SK-N-SH treated with all-trans-retinoic acid at 6 μM for 48 hours (cell line): ENCODE results near the gene PNMA1.

Experiments
- ATAC-seq: fragments of 200-7000 bp; cut with Tn5 transposase; 3 replicates; pipeline ENCODE4 v1.9.1; 2020; ENCODE audit warnings: mild to moderate bottlenecking, moderate library complexity
- ARNTL ChIP-seq: fragments of 450-650 bp; formaldehyde crosslinking; IDR thresholded peaks from 2 replicates; pipeline ENCODE4 v1.5.0; 2020; ENCODE audit warnings: low read depth, mild to moderate bottlenecking, moderate library complexity, borderline replicate concordance
- BACH2 ChIP-seq: fragments of 250-450 bp; sonication (Bioruptor Pico); IDR thresholded peaks from 2 replicates; pipeline ENCODE4 v1.9.0; 2021; ENCODE audit warnings: mild to moderate bottlenecking, borderline replicate concordance
- CSDC2 ChIP-seq: fragments of 250-450 bp; sonication (Bioruptor Pico); IDR thresholded peaks from 2 replicates; pipeline ENCODE4 v1.5.0; 2020; ENCODE audit warnings: mild to moderate bottlenecking, moderate library complexity
- ESRRG ChIP-seq: fragments of 250-450 bp; sonication (Bioruptor Pico); IDR thresholded peaks from 2 replicates; pipeline ENCODE4 v1.6.1; 2021; ENCODE audit warnings: mild to moderate bottlenecking
- GLIS3 ChIP-seq: fragments of 250-450 bp; sonication (Bioruptor Pico); IDR thresholded peaks from 2 replicates; pipeline ENCODE4 v1.5.0; 2020; ENCODE audit warnings: mild to moderate bottlenecking, moderate library complexity
- ISL1 ChIP-seq: fragments of 250-450 bp; sonication (Bioruptor Pico); IDR thresholded peaks from 2 replicates; pipeline ENCODE4 v2.1.2; 2022; ENCODE audit warnings: mild to moderate bottlenecking, moderate library complexity
- OSR1 ChIP-seq: fragments of 250-450 bp; sonication (Bioruptor Pico); IDR thresholded peaks from 2 replicates; pipeline ENCODE4 v1.8.0; 2022; ENCODE audit warnings: moderate library complexity, mild to moderate bottlenecking, inconsistent platforms
- PPARA ChIP-seq: fragments of 250-450 bp; sonication (Bioruptor Pico); IDR thresholded peaks from 2 replicates; pipeline ENCODE4 v1.5.0; 2020; ENCODE audit warnings: mild to moderate bottlenecking, borderline replicate concordance
- RARB ChIP-seq: fragments of 250-450 bp; sonication (Bioruptor Pico); IDR thresholded peaks from 2 replicates; pipeline ENCODE4 v1.8.0; 2021; ENCODE audit warnings: mild to moderate bottlenecking, moderate library complexity
- SNAI2 ChIP-seq: fragments of 250-450 bp; sonication (Bioruptor Pico); IDR thresholded peaks from 2 replicates; pipeline ENCODE4 v1.5.0; 2020; ENCODE audit warnings: mild to moderate bottlenecking, moderate library complexity
- TCF4 ChIP-seq: fragments of 250-450 bp; sonication (Bioruptor Pico); IDR thresholded peaks from 2 replicates; pipeline ENCODE4 v1.8.0; 2021; ENCODE audit warnings: mild to moderate bottlenecking, moderate library complexity, borderline replicate concordance
- TOX ChIP-seq: fragments of 250-450 bp; sonication (Bioruptor Pico); IDR thresholded peaks from 2 replicates; pipeline ENCODE4 v1.8.0; 2021; ENCODE audit warnings: mild to moderate bottlenecking, moderate library complexity, borderline replicate concordance
- ZC3H10 ChIP-seq: fragments of 250-450 bp; sonication (Bioruptor Pico); IDR thresholded peaks from 2 replicates; pipeline ENCODE4 v1.5.1; 2021; ENCODE audit warnings: mild to moderate bottlenecking, moderate library complexity
- ZFP3 ChIP-seq: fragments of 250-450 bp; sonication (Bioruptor Pico); IDR thresholded peaks from 2 replicates; pipeline ENCODE4 v1.5.0; 2020; ENCODE audit warnings: mild to moderate bottlenecking, moderate library complexity
- ZFP30 ChIP-seq: fragments of 450-650 bp; formaldehyde crosslinking; IDR thresholded peaks from 2 replicates; pipeline ENCODE4 v1.5.0; 2022; ENCODE audit warnings: mild to moderate bottlenecking, moderate library complexity
- ZNF565 ChIP-seq: fragments of 450-650 bp; formaldehyde crosslinking; conservative IDR thresholded peaks from 2 replicates; pipeline ENCODE4 v1.5.0; 2020; ENCODE audit warnings: low read depth, mild to moderate bottlenecking, moderate library complexity
- ZNF70 ChIP-seq: fragments of 450-650 bp; formaldehyde crosslinking; IDR thresholded peaks from 2 replicates; pipeline ENCODE4 v1.5.0; 2020; ENCODE audit warnings: mild to moderate bottlenecking, moderate library complexity
- TF ChIP-seq, protein P1 (sequence below): fragments of 250-450 bp; sonication (Bioruptor Pico); IDR thresholded peaks from 2 replicates; pipeline ENCODE4 v1.8.0; 2021; ENCODE audit warnings: low read depth, mild to moderate bottlenecking, moderate library complexity, borderline replicate concordance
- TF ChIP-seq, protein P2 (sequence below): fragments of 250-450 bp; sonication (Bioruptor Pico); IDR thresholded peaks from 2 replicates; pipeline ENCODE4 v1.5.1; 2020; ENCODE audit warnings: low read depth, mild to moderate bottlenecking, moderate library complexity
- TF ChIP-seq, protein P3 (sequence below): fragments of 250-450 bp; sonication (Bioruptor Pico); IDR thresholded peaks from 2 replicates; pipeline ENCODE4 v1.5.0; 2020; ENCODE audit warnings: mild to moderate bottlenecking, moderate library complexity
- TF ChIP-seq, protein P4 (sequence below): fragments of 250-450 bp; sonication (Bioruptor Pico); IDR thresholded peaks from 2 replicates; pipeline ENCODE4 v1.8.0; 2020; ENCODE audit warnings: mild to moderate bottlenecking, moderate library complexity, borderline replicate concordance
- TF ChIP-seq, protein P5 (sequence below): fragments of 250-450 bp; sonication (Bioruptor Pico); IDR thresholded peaks from 2 replicates; pipeline ENCODE4 v1.5.1; 2021; ENCODE audit warnings: mild to moderate bottlenecking, moderate library complexity

PNMA1 gene

DNA sequence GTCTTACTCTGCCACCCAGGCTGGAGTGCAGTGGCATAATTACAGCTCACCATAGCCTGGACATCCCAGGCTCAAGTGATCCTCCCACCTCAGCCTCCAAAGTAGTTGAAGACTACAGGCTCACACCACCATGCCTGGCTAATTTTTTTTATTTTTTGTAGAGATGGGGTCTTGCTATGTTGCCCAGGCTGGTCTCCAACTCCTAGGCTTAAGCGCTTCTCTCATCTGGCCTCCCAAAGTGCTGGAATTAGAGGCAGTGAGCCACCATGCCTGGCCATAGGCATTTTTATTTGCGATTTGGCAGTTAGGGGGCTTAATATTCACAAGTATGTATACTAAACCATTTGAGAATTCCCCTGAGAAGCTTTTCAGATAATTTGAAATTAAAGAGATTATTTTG lies 19.1 kb downstream of the PNMA1 start:
- no peak for ATAC-seq
- TF ChIP-seq GLIS3 (CRISPR knock-in tag) (no peak), TOX (CRISPR knock-in tag) (no peak), ZC3H10 (CRISPR knock-in tag) (no peak), PPARA (CRISPR knock-in tag) (no peak)

DNA sequence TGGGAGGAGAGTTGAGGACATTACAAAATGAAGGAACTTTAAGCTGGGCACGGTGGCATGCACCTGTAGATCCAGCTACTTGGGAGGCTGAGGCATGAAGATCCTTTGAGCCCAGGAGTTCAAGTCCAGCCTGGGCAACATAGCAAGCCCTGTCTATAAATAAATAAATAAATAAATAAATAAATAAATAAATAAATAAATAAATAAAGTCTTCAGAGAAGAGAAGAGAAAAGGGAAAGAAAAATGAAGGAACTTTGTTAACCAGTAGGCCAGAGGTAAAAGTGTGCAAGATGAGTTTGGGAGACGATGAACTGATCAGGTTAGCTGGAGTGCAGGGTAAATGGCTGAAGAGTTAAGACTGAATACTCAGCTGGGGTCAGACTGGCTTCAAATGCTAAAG lies 20.1 kb downstream of the PNMA1 start:
- ATAC-seq, result no peak
- TF ChIP-seq GLIS3 (CRISPR knock-in tag), result no peak
- TF ChIP-seq TCF4 (CRISPR knock-in tag), result no peak
- TF ChIP-seq PPARA (CRISPR knock-in tag), result no peak
- no peak for TF ChIP-seq ZNF70 (CRISPR knock-in tag)
- TF ChIP-seq, protein P1, sequence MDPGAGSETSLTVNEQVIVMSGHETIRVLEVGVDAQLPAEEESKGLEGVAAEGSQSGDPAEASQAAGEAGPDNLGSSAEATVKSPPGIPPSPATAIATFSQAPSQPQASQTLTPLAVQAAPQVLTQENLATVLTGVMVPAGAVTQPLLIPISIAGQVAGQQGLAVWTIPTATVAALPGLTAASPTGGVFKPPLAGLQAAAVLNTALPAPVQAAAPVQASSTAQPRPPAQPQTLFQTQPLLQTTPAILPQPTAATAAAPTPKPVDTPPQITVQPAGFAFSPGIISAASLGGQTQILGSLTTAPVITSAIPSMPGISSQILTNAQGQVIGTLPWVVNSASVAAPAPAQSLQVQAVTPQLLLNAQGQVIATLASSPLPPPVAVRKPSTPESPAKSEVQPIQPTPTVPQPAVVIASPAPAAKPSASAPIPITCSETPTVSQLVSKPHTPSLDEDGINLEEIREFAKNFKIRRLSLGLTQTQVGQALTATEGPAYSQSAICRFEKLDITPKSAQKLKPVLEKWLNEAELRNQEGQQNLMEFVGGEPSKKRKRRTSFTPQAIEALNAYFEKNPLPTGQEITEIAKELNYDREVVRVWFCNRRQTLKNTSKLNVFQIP, result no peak
- no peak for TF ChIP-seq CSDC2
- TF ChIP-seq, protein P2, sequence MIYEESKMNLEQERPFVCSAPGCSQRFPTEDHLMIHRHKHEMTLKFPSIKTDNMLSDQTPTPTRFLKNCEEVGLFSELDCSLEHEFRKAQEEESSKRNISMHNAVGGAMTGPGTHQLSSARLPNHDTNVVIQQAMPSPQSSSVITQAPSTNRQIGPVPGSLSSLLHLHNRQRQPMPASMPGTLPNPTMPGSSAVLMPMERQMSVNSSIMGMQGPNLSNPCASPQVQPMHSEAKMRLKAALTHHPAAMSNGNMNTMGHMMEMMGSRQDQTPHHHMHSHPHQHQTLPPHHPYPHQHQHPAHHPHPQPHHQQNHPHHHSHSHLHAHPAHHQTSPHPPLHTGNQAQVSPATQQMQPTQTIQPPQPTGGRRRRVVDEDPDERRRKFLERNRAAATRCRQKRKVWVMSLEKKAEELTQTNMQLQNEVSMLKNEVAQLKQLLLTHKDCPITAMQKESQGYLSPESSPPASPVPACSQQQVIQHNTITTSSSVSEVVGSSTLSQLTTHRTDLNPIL (CRISPR knock-in tag), result no peak
- TF ChIP-seq BACH2 (CRISPR knock-in tag), result no peak
- TF ChIP-seq TOX (CRISPR knock-in tag), result no peak
- no peak for TF ChIP-seq ISL1 (CRISPR knock-in tag)
- no peak for TF ChIP-seq ARNTL
- TF ChIP-seq ZFP30 (CRISPR knock-in tag), result no peak
- no peak for TF ChIP-seq OSR1 (CRISPR knock-in tag)
- TF ChIP-seq RARB, result no peak
- no peak for TF ChIP-seq ZNF565 (CRISPR knock-in tag)
- TF ChIP-seq ESRRG, result no peak
- no peak for TF ChIP-seq ZC3H10 (CRISPR knock-in tag)
- TF ChIP-seq, protein P3, sequence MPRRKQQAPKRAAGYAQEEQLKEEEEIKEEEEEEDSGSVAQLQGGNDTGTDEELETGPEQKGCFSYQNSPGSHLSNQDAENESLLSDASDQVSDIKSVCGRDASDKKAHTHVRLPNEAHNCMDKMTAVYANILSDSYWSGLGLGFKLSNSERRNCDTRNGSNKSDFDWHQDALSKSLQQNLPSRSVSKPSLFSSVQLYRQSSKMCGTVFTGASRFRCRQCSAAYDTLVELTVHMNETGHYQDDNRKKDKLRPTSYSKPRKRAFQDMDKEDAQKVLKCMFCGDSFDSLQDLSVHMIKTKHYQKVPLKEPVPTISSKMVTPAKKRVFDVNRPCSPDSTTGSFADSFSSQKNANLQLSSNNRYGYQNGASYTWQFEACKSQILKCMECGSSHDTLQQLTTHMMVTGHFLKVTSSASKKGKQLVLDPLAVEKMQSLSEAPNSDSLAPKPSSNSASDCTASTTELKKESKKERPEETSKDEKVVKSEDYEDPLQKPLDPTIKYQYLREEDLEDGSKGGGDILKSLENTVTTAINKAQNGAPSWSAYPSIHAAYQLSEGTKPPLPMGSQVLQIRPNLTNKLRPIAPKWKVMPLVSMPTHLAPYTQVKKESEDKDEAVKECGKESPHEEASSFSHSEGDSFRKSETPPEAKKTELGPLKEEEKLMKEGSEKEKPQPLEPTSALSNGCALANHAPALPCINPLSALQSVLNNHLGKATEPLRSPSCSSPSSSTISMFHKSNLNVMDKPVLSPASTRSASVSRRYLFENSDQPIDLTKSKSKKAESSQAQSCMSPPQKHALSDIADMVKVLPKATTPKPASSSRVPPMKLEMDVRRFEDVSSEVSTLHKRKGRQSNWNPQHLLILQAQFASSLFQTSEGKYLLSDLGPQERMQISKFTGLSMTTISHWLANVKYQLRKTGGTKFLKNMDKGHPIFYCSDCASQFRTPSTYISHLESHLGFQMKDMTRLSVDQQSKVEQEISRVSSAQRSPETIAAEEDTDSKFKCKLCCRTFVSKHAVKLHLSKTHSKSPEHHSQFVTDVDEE (CRISPR knock-in tag), result no peak
- TF ChIP-seq SNAI2 (CRISPR knock-in tag), result no peak
- TF ChIP-seq ZFP3, result no peak

DNA sequence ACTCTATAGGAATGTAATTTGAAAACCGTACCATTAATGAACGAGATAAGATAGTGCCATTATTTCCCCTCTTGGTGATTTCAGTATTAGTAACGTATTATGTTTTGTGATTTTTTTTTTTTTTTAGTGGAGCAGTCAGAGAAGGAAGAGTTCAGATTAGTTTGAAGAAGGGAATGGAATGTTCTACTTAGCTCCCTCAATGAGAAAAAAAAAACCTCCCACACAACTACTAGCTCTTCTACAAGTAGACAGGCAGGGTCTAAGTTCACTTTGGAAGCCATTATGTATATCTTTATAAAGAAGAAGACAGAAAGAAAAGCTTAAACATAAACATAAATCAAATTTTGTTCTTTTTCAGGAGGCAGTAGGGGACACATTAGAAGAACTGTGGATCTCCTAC lies 27.3 kb downstream of the PNMA1 start:
- TF ChIP-seq RARB (no peak), OSR1 (CRISPR knock-in tag) (no peak), ESRRG (no peak), ZFP3 (no peak)
- TF ChIP-seq, protein P4, sequence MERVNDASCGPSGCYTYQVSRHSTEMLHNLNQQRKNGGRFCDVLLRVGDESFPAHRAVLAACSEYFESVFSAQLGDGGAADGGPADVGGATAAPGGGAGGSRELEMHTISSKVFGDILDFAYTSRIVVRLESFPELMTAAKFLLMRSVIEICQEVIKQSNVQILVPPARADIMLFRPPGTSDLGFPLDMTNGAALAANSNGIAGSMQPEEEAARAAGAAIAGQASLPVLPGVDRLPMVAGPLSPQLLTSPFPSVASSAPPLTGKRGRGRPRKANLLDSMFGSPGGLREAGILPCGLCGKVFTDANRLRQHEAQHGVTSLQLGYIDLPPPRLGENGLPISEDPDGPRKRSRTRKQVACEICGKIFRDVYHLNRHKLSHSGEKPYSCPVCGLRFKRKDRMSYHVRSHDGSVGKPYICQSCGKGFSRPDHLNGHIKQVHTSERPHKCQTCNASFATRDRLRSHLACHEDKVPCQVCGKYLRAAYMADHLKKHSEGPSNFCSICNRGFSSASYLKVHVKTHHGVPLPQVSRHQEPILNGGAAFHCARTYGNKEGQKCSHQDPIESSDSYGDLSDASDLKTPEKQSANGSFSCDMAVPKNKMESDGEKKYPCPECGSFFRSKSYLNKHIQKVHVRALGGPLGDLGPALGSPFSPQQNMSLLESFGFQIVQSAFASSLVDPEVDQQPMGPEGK (CRISPR knock-in tag), result no peak
- TF ChIP-seq, protein P5, sequence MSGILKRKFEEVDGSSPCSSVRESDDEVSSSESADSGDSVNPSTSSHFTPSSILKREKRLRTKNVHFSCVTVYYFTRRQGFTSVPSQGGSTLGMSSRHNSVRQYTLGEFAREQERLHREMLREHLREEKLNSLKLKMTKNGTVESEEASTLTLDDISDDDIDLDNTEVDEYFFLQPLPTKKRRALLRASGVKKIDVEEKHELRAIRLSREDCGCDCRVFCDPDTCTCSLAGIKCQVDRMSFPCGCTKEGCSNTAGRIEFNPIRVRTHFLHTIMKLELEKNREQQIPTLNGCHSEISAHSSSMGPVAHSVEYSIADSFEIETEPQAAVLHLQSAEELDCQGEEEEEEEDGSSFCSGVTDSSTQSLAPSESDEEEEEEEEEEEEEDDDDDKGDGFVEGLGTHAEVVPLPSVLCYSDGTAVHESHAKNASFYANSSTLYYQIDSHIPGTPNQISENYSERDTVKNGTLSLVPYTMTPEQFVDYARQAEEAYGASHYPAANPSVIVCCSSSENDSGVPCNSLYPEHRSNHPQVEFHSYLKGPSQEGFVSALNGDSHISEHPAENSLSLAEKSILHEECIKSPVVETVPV (CRISPR knock-in tag), result no peak
- ATAC-seq, result no peak
